ENCODE data around the gene OR52N1.

The OR52N1 gene

GRCh38 chr11:5746614-5747013 is 44.5 kb downstream of the OR52N1 start:
- Histone ChIP-seq H3K79me2 (ENCODE audit: control insufficient read depth, insufficient read depth, low read length, poor library complexity) (no peaks in the 10 kb centered on the region), H3K4me2 (ENCODE audit: low read length) (no peak overlapping the region), H3K14ac (ENCODE audit: low read length) (no peak overlapping the region), H3K18ac (ENCODE audit: low read length) (no peak overlapping the region), H3K9me3 (ENCODE audit: insufficient read depth, low read depth, low read length) (no peaks in the 10 kb centered on the region), H2AFZ (ENCODE audit: insufficient read depth, low read length, poor library complexity) (no peak overlapping the region), H3K36me3 (ENCODE audit: control insufficient read depth in 1 of 2, insufficient read depth in 2 of 2, low read length in 2 of 2) (no peaks in the 10 kb centered on the region), H2BK5ac (ENCODE audit: low read depth, low read length, poor library complexity) (no peak overlapping the region), H3K27ac (ENCODE audit: low read depth, low read length) (no peak overlapping the region), H2BK12ac (ENCODE audit: low read length) (no peak overlapping the region), H4K12ac (ENCODE audit: low read depth, low read length) (no peak overlapping the region), H2AK5ac (ENCODE audit: low read length) (no peak overlapping the region), H2BK120ac (ENCODE audit: insufficient read depth, low read length, poor library complexity) (no peak overlapping the region), H3K4me3 (ENCODE audit: low read depth, low read length) (no peak overlapping the region), H3K4me1 (ENCODE audit: control insufficient read depth in 1 of 2, insufficient read depth in 2 of 2, low read length in 2 of 2) (no peaks in the 10 kb centered on the region), H3K27me3 (ENCODE audit: insufficient read depth, low read length) (no peaks in the 10 kb centered on the region), H3K23ac (ENCODE audit: low read length) (no peak overlapping the region), H4K8ac (ENCODE audit: low read depth, low read length) (no peak overlapping the region), H3K4ac (ENCODE audit: low read depth, low read length) (no peak overlapping the region), H3K9ac (ENCODE audit: low read length) (no peak overlapping the region), H4K91ac (ENCODE audit: low read depth, low read length) (no peak overlapping the region), H3K79me1 (ENCODE audit: low read length) (no peaks in the 10 kb centered on the region)
- no peak for DNase-seq
- no CpG with 5 or more reads among the region's 3 CpGs for WGBS (ENCODE audit: extremely low coverage, insufficient coverage, insufficient read length)

GRCh38 chr11:5738431-5738830 is 52.6 kb downstream of the OR52N1 start:
- Histone ChIP-seq H4K91ac (ENCODE audit: low read depth, low read length) (no peak overlapping the region), H3K9me3 (ENCODE audit: insufficient read depth, low read depth, low read length) (no peaks in the 10 kb centered on the region), H3K14ac (ENCODE audit: low read length) (no peak overlapping the region), H4K12ac (ENCODE audit: low read depth, low read length) (no peak overlapping the region), H3K9ac (ENCODE audit: low read length) (no peak overlapping the region), H3K79me1 (ENCODE audit: low read length) (no peaks in the 10 kb centered on the region), H2AFZ (ENCODE audit: insufficient read depth, low read length, poor library complexity) (no peak overlapping the region), H2BK12ac (ENCODE audit: low read length) (no peak overlapping the region), H2BK120ac (ENCODE audit: insufficient read depth, low read length, poor library complexity) (no peak overlapping the region), H4K8ac (ENCODE audit: low read depth, low read length) (no peak overlapping the region), H3K23ac (ENCODE audit: low read length) (no peak overlapping the region), H3K27me3 (ENCODE audit: insufficient read depth, low read length) (no peaks in the 10 kb centered on the region), H2BK5ac (ENCODE audit: low read depth, low read length, poor library complexity) (no peak overlapping the region), H3K27ac (ENCODE audit: low read depth, low read length) (no peak overlapping the region), H2AK5ac (ENCODE audit: low read length) (no peak overlapping the region), H3K36me3 (ENCODE audit: control insufficient read depth in 1 of 2, insufficient read depth in 2 of 2, low read length in 2 of 2) (no peaks in the 10 kb centered on the region), H3K4me2 (ENCODE audit: low read length) (no peak overlapping the region), H3K4me1 (ENCODE audit: control insufficient read depth in 1 of 2, insufficient read depth in 2 of 2, low read length in 2 of 2) (no peaks in the 10 kb centered on the region), H3K79me2 (ENCODE audit: control insufficient read depth, insufficient read depth, low read length, poor library complexity) (no peaks in the 10 kb centered on the region), H3K4ac (ENCODE audit: low read depth, low read length) (no peak overlapping the region), H3K4me3 (ENCODE audit: low read depth, low read length) (no peak overlapping the region), H3K18ac (ENCODE audit: low read length) (no peak overlapping the region)
- DNase-seq: peak in 1 of 2 donors; percentile 73
- WGBS (ENCODE audit: extremely low coverage, insufficient coverage, insufficient read length): no CpG with 5 or more reads among the region's 1 CpG

- H3K4ac ChIP-seq (ENCODE audit: low read depth, low read length): no peak overlapping the region
- H2BK120ac ChIP-seq (ENCODE audit: insufficient read depth, low read length, poor library complexity): no peak overlapping the region
- H3K14ac ChIP-seq (ENCODE audit: low read length): no peak overlapping the region
- no peak overlapping the region for H4K8ac ChIP-seq (ENCODE audit: low read depth, low read length)
- no peak overlapping the region for H3K4me3 ChIP-seq (ENCODE audit: low read depth, low read length)
- no peaks in the 10 kb centered on the region for H3K36me3 ChIP-seq (ENCODE audit: control insufficient read depth in 1 of 2, insufficient read depth in 2 of 2, low read length in 2 of 2)
- H4K12ac ChIP-seq (ENCODE audit: low read depth, low read length): no peak overlapping the region
- no peak overlapping the region for H4K91ac ChIP-seq (ENCODE audit: low read depth, low read length)
- no peak overlapping the region for H3K4me2 ChIP-seq (ENCODE audit: low read length)
- H3K4me1 ChIP-seq (ENCODE audit: control insufficient read depth in 1 of 2, insufficient read depth in 2 of 2, low read length in 2 of 2): no peaks in the 10 kb centered on the region
- H3K9me3 ChIP-seq (ENCODE audit: insufficient read depth, low read depth, low read length): no peaks in the 10 kb centered on the region
- no peak overlapping the region for H2AK5ac ChIP-seq (ENCODE audit: low read length)
- H2AFZ ChIP-seq (ENCODE audit: insufficient read depth, low read length, poor library complexity): no peak overlapping the region
- no peak overlapping the region for H2BK12ac ChIP-seq (ENCODE audit: low read length)
- H3K79me2 ChIP-seq (ENCODE audit: control insufficient read depth, insufficient read depth, low read length, poor library complexity): no peaks in the 10 kb centered on the region
- H3K27ac ChIP-seq (ENCODE audit: low read depth, low read length): no peak overlapping the region
- H3K9ac ChIP-seq (ENCODE audit: low read length): no peak overlapping the region
- no peak overlapping the region for H3K23ac ChIP-seq (ENCODE audit: low read length)
- no peaks in the 10 kb centered on the region for H3K79me1 ChIP-seq (ENCODE audit: low read length)
- no CpG with 5 or more reads among the region's 6 CpGs for WGBS (ENCODE audit: extremely low coverage, insufficient coverage, insufficient read length)
- H2BK5ac ChIP-seq (ENCODE audit: low read depth, low read length, poor library complexity): no peak overlapping the region
- DNase-seq: peak in 1 of 2 donors; percentile 43
- H3K18ac ChIP-seq (ENCODE audit: low read length): no peak overlapping the region
- no peaks in the 10 kb centered on the region for H3K27me3 ChIP-seq (ENCODE audit: insufficient read depth, low read length)
Measured at GRCh38 chr11:5737670-5738392, 53.2 kb downstream of the OR52N1 start.

- H3K79me1 ChIP-seq (ENCODE audit: low read length): no peaks in the 10 kb centered on the region
- no peak overlapping the region for H3K4me2 ChIP-seq (ENCODE audit: low read length)
- H4K8ac ChIP-seq (ENCODE audit: low read depth, low read length): no peak overlapping the region
- H4K12ac ChIP-seq (ENCODE audit: low read depth, low read length): no peak overlapping the region
- H3K36me3 ChIP-seq (ENCODE audit: control insufficient read depth in 1 of 2, insufficient read depth in 2 of 2, low read length in 2 of 2): no peaks in the 10 kb centered on the region
- no peak overlapping the region for H3K27ac ChIP-seq (ENCODE audit: low read depth, low read length)
- no peak overlapping the region for H3K14ac ChIP-seq (ENCODE audit: low read length)
- no peak overlapping the region for H2BK120ac ChIP-seq (ENCODE audit: insufficient read depth, low read length, poor library complexity)
- H3K18ac ChIP-seq (ENCODE audit: low read length): no peak overlapping the region
- H2BK5ac ChIP-seq (ENCODE audit: low read depth, low read length, poor library complexity): no peak overlapping the region
- H4K91ac ChIP-seq (ENCODE audit: low read depth, low read length): no peak overlapping the region
- DNase-seq: peak in 1 of 2 donors; percentile 44
- H2AFZ ChIP-seq (ENCODE audit: insufficient read depth, low read length, poor library complexity): no peak overlapping the region
- no peak overlapping the region for H2BK12ac ChIP-seq (ENCODE audit: low read length)
- H3K9ac ChIP-seq (ENCODE audit: low read length): no peak overlapping the region
- no peaks in the 10 kb centered on the region for H3K79me2 ChIP-seq (ENCODE audit: control insufficient read depth, insufficient read depth, low read length, poor library complexity)
- H3K4ac ChIP-seq (ENCODE audit: low read depth, low read length): no peak overlapping the region
- no peak overlapping the region for H3K23ac ChIP-seq (ENCODE audit: low read length)
- H3K27me3 ChIP-seq (ENCODE audit: insufficient read depth, low read length): no peaks in the 10 kb centered on the region
- no peak overlapping the region for H3K4me3 ChIP-seq (ENCODE audit: low read depth, low read length)
- H2AK5ac ChIP-seq (ENCODE audit: low read length): no peak overlapping the region
- H3K4me1 ChIP-seq (ENCODE audit: control insufficient read depth in 1 of 2, insufficient read depth in 2 of 2, low read length in 2 of 2): no peaks in the 10 kb centered on the region
- no peaks in the 10 kb centered on the region for H3K9me3 ChIP-seq (ENCODE audit: insufficient read depth, low read depth, low read length)
Measured at GRCh38 chr11:5737091-5737490, 54.0 kb downstream of the OR52N1 start.

All from trophoblast cell (in vitro differentiated cells and primary cell).